Left ventricle myocardium inferior (tissue), 1 donor: ENCODE results near the gene MYO16. TPM values are rescaled to one million over a fixed set of nuclear protein-coding genes. Genes with fewer than 3 reads are reported as not detected.

Experiments used
- DNase-seq: peaks from one replicate; pipeline ENCODE4 v3.0.0-alpha.2; 2020
- H3K27ac ChIP-seq: fragments of 200-600 bp; replicated peaks from 2 replicates; pipeline ENCODE4 v1.8.0; 2021
- H3K27me3 ChIP-seq: fragments of 200-600 bp; 2 replicates; pipeline ENCODE4 v1.8.0; 2021; ENCODE audit warnings: low read depth
- H3K36me3 ChIP-seq: fragments of 200-600 bp; 2 replicates; pipeline ENCODE4 v1.8.0; 2021
- H3K4me1 ChIP-seq: fragments of 200-600 bp; 2 replicates; pipeline ENCODE4 v1.8.0; 2021
- H3K4me3 ChIP-seq: fragments of 200-600 bp; 2 replicates; pipeline ENCODE4 v1.8.0; 2021; ENCODE audit warnings: mild to moderate bottlenecking, moderate library complexity
- H3K9me3 ChIP-seq: fragments of 200-600 bp; replicated peaks from 2 replicates; pipeline ENCODE4 v1.8.0; 2021
- intact Hi-C: fragments of 100-400 bp; cut with micrococcal nuclease; formaldehyde crosslinking; loops from one replicate; pipeline ENCODE4 v1.11.0; 2022
- total RNA-seq: library from RNA; stranded (reverse); fragmentation: NEBNext Ultra II Directional; extraction: Animal tissue kit (Norgen Biotek cat#: 25700); gene quantifications from one replicate; pipeline ENCODE4 v1.2.1, GENCODE V29; 2021
- TF ChIP-seq, protein P1 (sequence below): fragments of 200-600 bp; IDR thresholded peaks from 2 replicates; pipeline ENCODE4 v1.8.0; 2021; ENCODE audit warnings: antibody characterized with exemption, mild to moderate bottlenecking, borderline replicate concordance
- donor health status: DM: no; HTN: yes; CAD: no; lungs with severe emphysema.

MYO16 gene
- total RNA-seq, 1 donor from 2014 or later: 1.7 TPM

GRCh38 chr13:108915634-108916512 is 286.5 kb downstream of the MYO16 start:
- Histone ChIP-seq H3K4me1 (peaks cover 9% of the 10 kb centered on the region), H3K27me3 (no peaks in the 10 kb centered on the region), H3K36me3 (no peaks in the 10 kb centered on the region), H3K9me3 (no peaks in the 10 kb centered on the region), H3K4me3 (peak overlapping the region; percentile 14), H3K27ac (peak overlapping the region; percentile 34)
- intact Hi-C loops: no loop called here
- TF ChIP-seq, protein P1, sequence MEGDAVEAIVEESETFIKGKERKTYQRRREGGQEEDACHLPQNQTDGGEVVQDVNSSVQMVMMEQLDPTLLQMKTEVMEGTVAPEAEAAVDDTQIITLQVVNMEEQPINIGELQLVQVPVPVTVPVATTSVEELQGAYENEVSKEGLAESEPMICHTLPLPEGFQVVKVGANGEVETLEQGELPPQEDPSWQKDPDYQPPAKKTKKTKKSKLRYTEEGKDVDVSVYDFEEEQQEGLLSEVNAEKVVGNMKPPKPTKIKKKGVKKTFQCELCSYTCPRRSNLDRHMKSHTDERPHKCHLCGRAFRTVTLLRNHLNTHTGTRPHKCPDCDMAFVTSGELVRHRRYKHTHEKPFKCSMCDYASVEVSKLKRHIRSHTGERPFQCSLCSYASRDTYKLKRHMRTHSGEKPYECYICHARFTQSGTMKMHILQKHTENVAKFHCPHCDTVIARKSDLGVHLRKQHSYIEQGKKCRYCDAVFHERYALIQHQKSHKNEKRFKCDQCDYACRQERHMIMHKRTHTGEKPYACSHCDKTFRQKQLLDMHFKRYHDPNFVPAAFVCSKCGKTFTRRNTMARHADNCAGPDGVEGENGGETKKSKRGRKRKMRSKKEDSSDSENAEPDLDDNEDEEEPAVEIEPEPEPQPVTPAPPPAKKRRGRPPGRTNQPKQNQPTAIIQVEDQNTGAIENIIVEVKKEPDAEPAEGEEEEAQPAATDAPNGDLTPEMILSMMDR: no peak
- peak; percentile 58 for DNase-seq

DNA sequence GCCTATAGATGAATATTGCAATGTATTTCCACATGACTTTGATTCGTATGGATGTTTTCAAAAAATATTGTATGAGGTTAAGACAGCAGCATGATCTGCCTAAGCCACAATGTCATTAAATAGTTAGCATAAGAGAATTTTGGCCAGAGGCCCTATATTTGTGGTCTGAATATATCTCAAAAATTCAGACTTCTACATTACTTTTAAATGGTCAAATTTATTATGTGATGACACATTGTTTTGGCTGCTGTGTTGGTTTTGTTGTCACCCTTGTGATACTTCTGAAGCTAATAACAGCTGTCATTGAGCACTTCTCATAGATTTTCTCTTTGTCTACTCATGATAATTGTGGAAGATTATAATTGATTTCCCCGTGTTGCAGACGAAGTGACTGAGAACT is 288.2 kb downstream of the MYO16 start:
- Histone ChIP-seq H3K27me3 (no peaks in the 10 kb centered on the region), H3K4me3 (no peak overlapping the region), H3K4me1 (peaks cover 9% of the 10 kb centered on the region), H3K36me3 (no peaks in the 10 kb centered on the region), H3K9me3 (no peaks in the 10 kb centered on the region), H3K27ac (no peak overlapping the region)
- TF ChIP-seq, protein P1: no peak
- intact Hi-C loops: no loop called here
- DNase-seq: no peak

- DNase-seq: no peak
- no peak overlapping the region for H3K4me3 ChIP-seq
- H3K36me3 ChIP-seq: no peaks in the 10 kb centered on the region
- TF ChIP-seq, protein P1: no peak
- no peaks in the 10 kb centered on the region for H3K9me3 ChIP-seq
- no peak overlapping the region for H3K27ac ChIP-seq
- peaks cover 9% of the 10 kb centered on the region for H3K4me1 ChIP-seq
- H3K27me3 ChIP-seq: no peaks in the 10 kb centered on the region
- intact Hi-C loops: no loop called here
These were observed 289.9 kb downstream of the MYO16 start for GRCh38 chr13:108919036-108919907.

- H3K27ac ChIP-seq: no peak overlapping the region
- TF ChIP-seq, protein P1: no peak
- no peaks in the 10 kb centered on the region for H3K27me3 ChIP-seq
- intact Hi-C loops: no loop called here
- no peaks in the 10 kb centered on the region for H3K36me3 ChIP-seq
- no peak overlapping the region for H3K4me3 ChIP-seq
- no peaks in the 10 kb centered on the region for H3K9me3 ChIP-seq
- peaks cover 9% of the 10 kb centered on the region for H3K4me1 ChIP-seq
- no peak for DNase-seq
These were observed 290.7 kb downstream of the MYO16 start for GRCh38 chr13:108920137-108920536.

- intact Hi-C loops: no loop called here
- Histone ChIP-seq H3K9me3 (no peaks in the 10 kb centered on the region), H3K27me3 (no peaks in the 10 kb centered on the region), H3K4me3 (no peak overlapping the region), H3K36me3 (no peaks in the 10 kb centered on the region), H3K4me1 (no peaks in the 10 kb centered on the region), H3K27ac (no peak overlapping the region)
- TF ChIP-seq, protein P1: no peak
- DNase-seq: no peak
These were observed 291.8 kb downstream of the MYO16 start for GRCh38 chr13:108921238-108921637.
